ENCODE data around the gene UFC1. TPM values are rescaled to one million over a fixed set of nuclear protein-coding genes. Genes with fewer than 3 reads are reported as not detected.
A peak's percentile ranks its signal among the peaks of the same experiment; 100 is the strongest.

The UFC1 gene
- total RNA-seq (2021; ENCODE audit: unreplicated experiment) (127 TPM), Bru-seq, nascent RNA (percentile 90 among the genes with signal in this experiment), BruChase-seq, experiment 1, labeled RNA remaining after a 2-hour chase (percentile 84 among the genes with signal in this experiment), BruChase-seq, experiment 2, labeled RNA remaining after a 6-hour chase (percentile 94 among the genes with signal in this experiment)
- 179 TPM for polyA plus RNA-seq (2012; ENCODE audit: insufficient read length)
- long read RNA-seq, transcript UFC1-201 (6 exons, 1,114 nt): major isoform, 80 of 94 reads
- long read RNA-seq, partial matches to known transcripts: 5 of 94 reads
- long read RNA-seq, other reads (novel, unspliced or antisense): 7 of 94 reads

DNA sequence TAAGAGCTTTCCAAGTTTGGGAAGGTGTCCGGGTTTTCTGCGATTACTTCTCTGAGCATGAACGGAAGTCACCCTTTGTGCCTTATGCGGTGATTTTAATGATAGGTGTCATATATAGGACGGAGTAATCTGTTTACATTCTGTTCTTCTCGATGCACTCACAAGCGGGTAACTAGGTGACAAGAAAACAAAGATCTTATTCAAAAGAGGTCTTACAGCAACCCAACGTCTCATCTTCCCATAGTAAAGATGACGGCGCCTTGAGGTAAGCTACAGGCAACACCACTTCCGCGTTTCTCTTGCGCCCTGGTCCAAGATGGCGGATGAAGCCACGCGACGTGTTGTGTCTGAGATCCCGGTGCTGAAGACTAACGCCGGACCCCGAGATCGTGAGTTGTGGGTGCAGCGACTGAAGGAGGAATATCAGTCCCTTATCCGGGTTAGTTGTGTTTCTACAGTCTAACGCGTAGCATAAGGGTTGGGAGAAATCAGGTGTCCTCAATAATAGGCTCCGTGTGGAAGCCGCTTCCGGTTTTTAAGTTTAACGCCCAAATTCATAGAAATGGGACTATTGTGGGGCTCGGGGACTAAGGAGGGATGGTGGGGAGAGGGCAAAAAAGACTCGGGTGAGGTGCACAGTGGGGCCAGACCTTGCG lies at the start of gene UFC1:
Gene UFC1, plus strand, starts transcription at position 297 of the 656 bp plus-strand sequence. Its CDS starts 20 bp downstream, at position 317.
- peaks cover 20% of the 10 kb centered on the region for H3K4me1 ChIP-seq (ENCODE audit: control insufficient read depth, insufficient read depth, low read length)
- H3K9me3 ChIP-seq (ENCODE audit: control insufficient read depth, insufficient read depth, low read depth, low read length): no peaks in the 10 kb centered on the region
- CTCF ChIA-PET: interaction anchor here (0.6 kb wide), 1 partner anchor 59 kb away, joined by 4 read pairs; no protein-coding TSS in a partner anchor
- POLR2A ChIA-PET: interaction anchor here (0.9 to 2.1 kb wide), 4 partner anchors 12 to 36 kb away, joined by 3 to 5 read pairs (median 4); partner anchors contain the start of genes B4GALT3, NIT1, PFDN2 and PPOX
- H3K36me3 ChIP-seq (ENCODE audit: control insufficient read depth, insufficient read depth, low read length): peaks cover 12% of the 10 kb centered on the region
- peak within 1 kb of the TSS; percentile 99 for H3K27ac ChIP-seq (ENCODE audit: low read length)
- ATAC-seq: peak; percentile 94
- peak; percentile 85 for DNase-seq (ENCODE audit: low read depth, low spot score)
- in situ Hi-C loops (cut with HindIII; ENCODE audit: low pct_unique_long_range_greater_than_20kb, low sequenced_read_pairs): no loop called here
- peak; percentile 94 for TF ChIP-seq POLR2AphosphoS5 (IDR thresholded peaks at IDR 0.05; ENCODE audit: low read depth, low read length)
- TF ChIP-seq, protein P1, sequence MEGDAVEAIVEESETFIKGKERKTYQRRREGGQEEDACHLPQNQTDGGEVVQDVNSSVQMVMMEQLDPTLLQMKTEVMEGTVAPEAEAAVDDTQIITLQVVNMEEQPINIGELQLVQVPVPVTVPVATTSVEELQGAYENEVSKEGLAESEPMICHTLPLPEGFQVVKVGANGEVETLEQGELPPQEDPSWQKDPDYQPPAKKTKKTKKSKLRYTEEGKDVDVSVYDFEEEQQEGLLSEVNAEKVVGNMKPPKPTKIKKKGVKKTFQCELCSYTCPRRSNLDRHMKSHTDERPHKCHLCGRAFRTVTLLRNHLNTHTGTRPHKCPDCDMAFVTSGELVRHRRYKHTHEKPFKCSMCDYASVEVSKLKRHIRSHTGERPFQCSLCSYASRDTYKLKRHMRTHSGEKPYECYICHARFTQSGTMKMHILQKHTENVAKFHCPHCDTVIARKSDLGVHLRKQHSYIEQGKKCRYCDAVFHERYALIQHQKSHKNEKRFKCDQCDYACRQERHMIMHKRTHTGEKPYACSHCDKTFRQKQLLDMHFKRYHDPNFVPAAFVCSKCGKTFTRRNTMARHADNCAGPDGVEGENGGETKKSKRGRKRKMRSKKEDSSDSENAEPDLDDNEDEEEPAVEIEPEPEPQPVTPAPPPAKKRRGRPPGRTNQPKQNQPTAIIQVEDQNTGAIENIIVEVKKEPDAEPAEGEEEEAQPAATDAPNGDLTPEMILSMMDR (IDR thresholded peaks at IDR 0.05): no peak
- peak; percentile 81; the same call in 1 of the 2 replicates for TF ChIP-seq SIN3A (IDR thresholded peaks at IDR 0.05; ENCODE audit: borderline replicate concordance, insufficient read depth, low read depth, low read length)
- intact Hi-C loops (cut with micrococcal nuclease; ENCODE audit: unreplicated experiment): no loop called here
- no peaks in the 10 kb centered on the region for H3K27me3 ChIP-seq (ENCODE audit: control insufficient read depth, insufficient read depth, low read length)
- peak within 1 kb of the TSS; percentile 83 to 98 for H3K4me3 ChIP-seq (ENCODE audit: low read depth in 2 of 2, low read length in 2 of 2)
- TSS peak; percentile 96 for BruUV-seq (replicated peaks)

DNA sequence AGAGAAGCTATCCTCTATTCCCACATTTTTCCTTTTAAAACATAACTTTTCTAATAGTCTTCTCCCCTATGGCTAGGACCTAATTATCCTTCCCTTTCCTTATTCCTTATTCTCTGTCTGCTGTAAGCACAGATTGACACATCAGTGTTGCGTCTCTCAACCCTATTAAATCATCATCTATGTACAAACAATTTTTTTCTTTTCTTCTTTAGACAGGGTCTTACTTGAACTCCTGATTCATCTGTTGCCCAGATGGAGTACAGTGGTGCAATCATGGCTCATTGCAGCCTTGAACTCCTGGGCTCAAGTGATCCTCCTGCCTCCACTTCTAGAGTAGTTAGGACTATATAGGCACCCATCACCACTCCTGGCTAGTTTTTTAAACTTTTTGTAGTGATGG lies 47.3 kb upstream of the UFC1 start:
- CTCF ChIA-PET: no interaction called here
- H3K4me3 ChIP-seq (ENCODE audit: low read depth in 2 of 2, low read length in 2 of 2): no peak overlapping the region
- no peaks in the 10 kb centered on the region for H3K27me3 ChIP-seq (ENCODE audit: control insufficient read depth, insufficient read depth, low read length)
- H3K4me1 ChIP-seq (ENCODE audit: control insufficient read depth, insufficient read depth, low read length): no peaks in the 10 kb centered on the region
- DNase-seq (ENCODE audit: low read depth, low spot score) (no peak), ATAC-seq (no peak)
- TF ChIP-seq, protein P2, sequence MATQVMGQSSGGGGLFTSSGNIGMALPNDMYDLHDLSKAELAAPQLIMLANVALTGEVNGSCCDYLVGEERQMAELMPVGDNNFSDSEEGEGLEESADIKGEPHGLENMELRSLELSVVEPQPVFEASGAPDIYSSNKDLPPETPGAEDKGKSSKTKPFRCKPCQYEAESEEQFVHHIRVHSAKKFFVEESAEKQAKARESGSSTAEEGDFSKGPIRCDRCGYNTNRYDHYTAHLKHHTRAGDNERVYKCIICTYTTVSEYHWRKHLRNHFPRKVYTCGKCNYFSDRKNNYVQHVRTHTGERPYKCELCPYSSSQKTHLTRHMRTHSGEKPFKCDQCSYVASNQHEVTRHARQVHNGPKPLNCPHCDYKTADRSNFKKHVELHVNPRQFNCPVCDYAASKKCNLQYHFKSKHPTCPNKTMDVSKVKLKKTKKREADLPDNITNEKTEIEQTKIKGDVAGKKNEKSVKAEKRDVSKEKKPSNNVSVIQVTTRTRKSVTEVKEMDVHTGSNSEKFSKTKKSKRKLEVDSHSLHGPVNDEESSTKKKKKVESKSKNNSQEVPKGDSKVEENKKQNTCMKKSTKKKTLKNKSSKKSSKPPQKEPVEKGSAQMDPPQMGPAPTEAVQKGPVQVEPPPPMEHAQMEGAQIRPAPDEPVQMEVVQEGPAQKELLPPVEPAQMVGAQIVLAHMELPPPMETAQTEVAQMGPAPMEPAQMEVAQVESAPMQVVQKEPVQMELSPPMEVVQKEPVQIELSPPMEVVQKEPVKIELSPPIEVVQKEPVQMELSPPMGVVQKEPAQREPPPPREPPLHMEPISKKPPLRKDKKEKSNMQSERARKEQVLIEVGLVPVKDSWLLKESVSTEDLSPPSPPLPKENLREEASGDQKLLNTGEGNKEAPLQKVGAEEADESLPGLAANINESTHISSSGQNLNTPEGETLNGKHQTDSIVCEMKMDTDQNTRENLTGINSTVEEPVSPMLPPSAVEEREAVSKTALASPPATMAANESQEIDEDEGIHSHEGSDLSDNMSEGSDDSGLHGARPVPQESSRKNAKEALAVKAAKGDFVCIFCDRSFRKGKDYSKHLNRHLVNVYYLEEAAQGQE (IDR thresholded peaks at IDR 0.05; ENCODE audit: insufficient read depth in 1 of 2, low read depth in 2 of 2, low read length in 1 of 2): no peak
- TF ChIP-seq POLR2AphosphoS5 (IDR thresholded peaks at IDR 0.05; ENCODE audit: low read depth, low read length): no peak
- TF ChIP-seq, protein P1 (IDR thresholded peaks at IDR 0.05): no peak
- no peak for TF ChIP-seq SIN3A (IDR thresholded peaks at IDR 0.05; ENCODE audit: borderline replicate concordance, insufficient read depth, low read depth, low read length)
- no peak for TF ChIP-seq TCF7L2 (IDR thresholded peaks at IDR 0.05; ENCODE audit: low read depth, low read length)
- 0 out of 2 replicates have a peak, but pooled peaks cover 4% of the 10 kb centered on the region for H3K36me3 ChIP-seq (ENCODE audit: control insufficient read depth, insufficient read depth, low read length)
- no peak overlapping the region for H3K27ac ChIP-seq (ENCODE audit: low read length)
- H3K9me3 ChIP-seq (ENCODE audit: control insufficient read depth, insufficient read depth, low read depth, low read length): no peaks in the 10 kb centered on the region
- no TSS peak for BruUV-seq (replicated peaks)
- intact Hi-C loops (cut with micrococcal nuclease; ENCODE audit: unreplicated experiment) (no loop called here), in situ Hi-C loops (cut with HindIII; ENCODE audit: low pct_unique_long_range_greater_than_20kb, low sequenced_read_pairs) (no loop called here)
- POLR2A ChIA-PET: no interaction called here
